Putamen (tissue), 1 donor: Measurements from ENCODE around the gene SKP2.
"Not testable (repeated sequence)": the region's sequence is repeated elsewhere in the genome, so short reads cannot be mapped to it uniquely, and the experiment has no call there.

Source experiments
- DNase-seq: peaks from one replicate; pipeline ENCODE4 v3.0.0-alpha.2; 2016; ENCODE audit warnings: low spot score

The SKP2 gene

DNA sequence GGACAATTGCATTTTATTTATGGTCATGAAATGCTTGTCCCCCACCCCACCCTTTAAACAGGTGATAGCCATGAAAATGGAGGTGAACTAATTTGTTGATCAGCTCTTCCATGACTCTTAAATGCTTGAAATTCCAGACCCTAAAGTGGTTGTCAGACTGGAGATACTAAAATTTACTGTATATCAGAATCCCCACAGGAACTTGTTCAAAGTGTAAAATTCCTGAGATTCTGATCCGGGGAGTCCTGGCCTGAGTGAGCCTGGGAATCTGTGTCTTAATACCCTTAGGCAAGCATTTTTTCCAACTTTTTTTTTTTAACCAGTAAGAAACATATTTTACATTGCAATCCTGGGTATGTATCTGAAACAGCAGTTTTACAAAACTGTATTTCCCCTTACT, 4.7 kb downstream of the SKP2 start:
- DNase-seq, result no peak

GRCh38 chr5:36158144-36158543, 6.2 kb downstream of the SKP2 start:
- no peak for DNase-seq

DNA sequence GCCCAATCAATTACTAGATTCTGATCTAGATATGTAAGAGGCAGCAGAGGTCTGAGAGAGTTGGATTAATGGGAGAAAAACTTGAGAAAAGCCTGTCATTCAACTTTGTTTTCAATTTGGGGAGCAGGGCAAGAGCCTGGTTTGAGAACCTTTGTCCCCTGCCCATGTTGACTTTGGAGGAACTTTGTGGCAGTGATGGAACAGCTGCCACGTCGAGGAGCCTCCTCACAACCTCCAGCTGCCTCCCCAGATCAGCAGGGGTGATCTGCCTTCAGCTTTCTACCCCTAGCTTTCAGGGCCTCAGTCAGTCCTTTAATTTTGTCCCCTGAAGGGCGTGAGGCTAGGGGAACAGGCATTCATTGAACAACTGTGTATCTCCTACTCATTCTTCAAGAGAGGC, 8.7 kb downstream of the SKP2 start:
- DNase-seq, result no peak

DNA sequence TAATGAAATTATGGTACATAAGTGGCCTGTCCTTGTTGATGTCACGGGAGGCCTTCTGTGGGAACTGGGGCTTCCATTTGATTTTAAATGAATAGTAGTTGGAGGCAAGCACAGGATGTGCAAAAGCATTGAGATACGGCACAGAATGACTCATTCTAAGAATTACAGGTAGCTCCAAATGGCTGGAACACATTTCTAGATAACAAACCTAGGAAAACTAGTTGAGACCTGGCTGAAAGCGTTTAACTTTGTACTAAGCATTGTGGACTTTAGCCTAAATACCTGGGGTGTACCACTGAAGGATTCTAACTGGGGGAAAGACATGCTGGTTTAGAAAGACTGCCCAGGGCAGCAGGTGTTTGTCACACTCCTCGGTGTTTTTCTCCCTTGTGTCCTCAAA, 9.4 kb downstream of the SKP2 start:
- no peak for DNase-seq

- DNase-seq, result peak; percentile 69
These were observed 11.0 kb downstream of the SKP2 start for GRCh38 chr5:36162810-36163486.

- DNase-seq, result no peak
These were observed 12.6 kb downstream of the SKP2 start for GRCh38 chr5:36164461-36164860.

- DNase-seq, result no peak
These were observed 16.8 kb downstream of the SKP2 start for GRCh38 chr5:36168737-36169136.

DNA sequence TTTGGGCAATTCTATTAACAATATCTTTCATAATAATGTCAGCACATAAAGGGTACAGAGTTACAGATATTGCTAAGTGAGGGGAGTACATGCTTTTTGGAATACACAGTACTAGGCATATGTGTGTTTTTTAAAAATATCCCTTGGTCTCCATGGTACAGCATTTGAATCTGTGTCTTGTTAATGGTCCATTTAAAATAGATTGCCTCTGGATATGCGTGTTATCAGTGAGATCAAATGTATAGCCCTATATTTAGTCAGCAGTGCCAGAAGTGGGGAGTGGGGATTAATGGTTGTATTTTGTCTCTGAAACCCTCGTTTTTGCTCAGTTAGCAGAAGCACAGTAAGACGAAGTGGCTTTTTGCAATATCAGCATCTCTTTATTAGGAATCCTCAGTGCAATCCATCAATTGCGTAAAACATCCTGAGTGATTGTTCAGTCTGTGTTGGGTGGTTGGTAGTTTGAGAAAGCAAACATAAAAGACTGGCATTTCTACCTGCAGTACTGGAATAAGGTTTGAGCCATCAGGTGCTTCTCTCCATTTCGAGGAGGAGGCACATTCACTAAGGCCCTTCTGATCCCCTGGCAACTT, 19.0 kb downstream of the SKP2 start:
- no peak for DNase-seq

DNA sequence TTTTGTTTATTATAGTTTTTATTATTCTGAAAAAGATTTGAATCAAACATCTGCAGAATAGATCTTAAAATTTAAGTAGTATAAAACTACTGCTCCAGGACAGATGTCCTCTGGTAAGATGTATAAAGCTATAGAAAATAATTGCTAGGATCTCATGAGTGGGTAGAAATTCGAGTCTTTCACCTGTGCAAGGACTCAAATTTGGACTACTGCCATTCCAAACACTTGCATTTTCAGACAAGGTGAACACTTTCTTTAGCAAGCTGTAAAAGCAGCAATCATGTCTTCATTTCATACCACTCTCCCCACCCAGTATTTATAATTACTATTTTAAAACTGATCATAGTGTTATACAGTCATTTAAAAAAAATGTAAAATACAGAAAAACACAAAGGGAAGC, 20.7 kb downstream of the SKP2 start:
- no peak for DNase-seq

DNA sequence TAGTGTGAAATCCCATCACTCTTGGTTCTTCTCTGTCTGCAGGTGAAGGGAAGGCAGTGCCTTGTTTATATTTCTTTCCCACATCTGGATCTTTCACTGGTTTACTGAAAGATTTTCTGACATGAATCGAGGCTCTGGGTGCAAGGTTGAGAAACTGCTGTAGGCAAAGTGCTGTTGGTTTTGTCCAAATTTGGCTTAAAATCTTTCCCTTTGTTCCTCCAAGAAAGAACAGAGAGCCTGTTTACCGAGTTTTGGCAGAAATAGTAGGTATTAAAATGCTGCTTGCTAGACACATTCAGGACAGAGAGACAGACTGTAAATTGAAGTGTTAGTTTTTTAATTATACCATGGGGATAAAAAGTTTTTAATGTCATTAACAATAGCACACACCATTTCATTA, 21.5 kb downstream of the SKP2 start:
- peak; percentile 32 for DNase-seq

- DNase-seq, result no peak
These were observed 22.2 kb downstream of the SKP2 start for GRCh38 chr5:36174119-36174518.

DNA sequence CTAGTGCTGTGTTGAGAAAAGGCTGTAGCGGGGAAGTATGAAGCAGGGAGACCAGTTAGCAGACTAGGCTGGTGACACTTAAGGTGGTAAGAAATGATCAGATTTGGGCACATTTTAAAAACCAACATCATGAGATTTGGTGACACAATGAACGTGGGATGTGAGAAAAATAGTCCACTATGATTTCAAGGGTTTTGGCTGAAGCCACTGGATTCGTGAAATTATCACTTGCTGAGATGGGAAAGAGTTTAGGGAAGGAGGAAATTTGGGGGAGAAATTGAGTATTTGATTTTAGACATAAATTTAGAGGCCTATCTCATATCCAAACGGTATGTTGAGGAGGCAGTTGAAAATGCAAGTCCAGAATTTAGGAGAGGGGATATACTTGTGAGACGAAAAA, 23.1 kb downstream of the SKP2 start:
- DNase-seq, result no peak

DNA sequence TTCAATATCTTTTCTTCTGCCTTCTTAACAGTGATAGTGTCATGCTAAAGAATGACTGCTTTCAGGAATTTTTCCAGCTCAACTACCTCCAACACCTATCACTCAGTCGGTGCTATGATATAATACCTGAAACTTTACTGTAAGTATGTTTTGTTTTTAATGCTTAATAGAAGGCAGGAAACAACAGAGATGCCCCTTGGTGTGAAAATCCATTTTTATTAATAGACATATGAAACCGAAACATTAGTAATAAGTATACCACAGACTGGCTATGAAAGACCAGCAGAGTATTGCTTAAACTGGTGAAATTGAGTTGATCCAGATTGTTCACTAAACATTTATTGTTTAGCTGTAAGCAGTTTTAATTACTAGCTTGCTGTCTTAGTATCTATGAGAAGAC, 25.2 kb downstream of the SKP2 start:
- no peak for DNase-seq

- DNase-seq, result peak; percentile 34
These were observed 26.0 kb downstream of the SKP2 start for GRCh38 chr5:36177715-36178523.

DNA sequence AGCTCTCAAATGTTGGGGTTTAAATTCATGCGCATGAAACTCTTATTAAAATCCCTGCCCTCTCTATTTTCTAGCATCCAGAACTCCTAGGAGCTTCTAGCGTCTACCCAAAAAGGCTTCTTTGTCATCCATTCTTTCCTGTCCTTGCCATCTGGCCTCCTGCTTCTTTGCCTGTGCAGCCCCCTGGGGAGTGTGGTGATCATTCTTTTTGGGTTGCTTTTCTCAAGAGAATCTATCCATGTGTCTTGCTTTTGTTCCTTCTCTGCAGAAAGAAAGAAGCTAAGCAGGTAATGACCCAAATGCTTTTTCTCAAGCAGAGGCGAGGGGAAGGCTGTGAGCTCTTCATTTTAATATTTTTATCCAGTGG, 26.6 kb downstream of the SKP2 start:
- DNase-seq, result no peak

DNA sequence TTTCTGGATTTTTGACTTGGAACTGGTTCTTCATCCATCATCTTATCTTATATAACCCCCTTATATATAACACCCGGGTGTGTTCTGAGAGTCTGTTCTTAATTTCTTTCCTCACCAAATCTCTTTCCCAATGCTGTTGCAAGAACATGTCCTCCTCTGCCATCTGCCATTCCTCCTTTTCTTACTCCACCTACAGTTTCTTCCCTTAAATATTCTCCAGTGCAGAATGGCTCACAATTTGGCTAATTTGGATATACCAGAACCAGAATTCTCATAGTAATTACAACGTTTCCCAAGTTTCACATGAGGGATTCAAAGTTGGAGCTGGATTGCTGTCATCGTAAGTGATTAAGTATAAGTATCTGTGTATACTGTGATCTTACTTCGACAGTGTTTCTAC, 28.0 kb downstream of the SKP2 start:
- no peak for DNase-seq

DNA sequence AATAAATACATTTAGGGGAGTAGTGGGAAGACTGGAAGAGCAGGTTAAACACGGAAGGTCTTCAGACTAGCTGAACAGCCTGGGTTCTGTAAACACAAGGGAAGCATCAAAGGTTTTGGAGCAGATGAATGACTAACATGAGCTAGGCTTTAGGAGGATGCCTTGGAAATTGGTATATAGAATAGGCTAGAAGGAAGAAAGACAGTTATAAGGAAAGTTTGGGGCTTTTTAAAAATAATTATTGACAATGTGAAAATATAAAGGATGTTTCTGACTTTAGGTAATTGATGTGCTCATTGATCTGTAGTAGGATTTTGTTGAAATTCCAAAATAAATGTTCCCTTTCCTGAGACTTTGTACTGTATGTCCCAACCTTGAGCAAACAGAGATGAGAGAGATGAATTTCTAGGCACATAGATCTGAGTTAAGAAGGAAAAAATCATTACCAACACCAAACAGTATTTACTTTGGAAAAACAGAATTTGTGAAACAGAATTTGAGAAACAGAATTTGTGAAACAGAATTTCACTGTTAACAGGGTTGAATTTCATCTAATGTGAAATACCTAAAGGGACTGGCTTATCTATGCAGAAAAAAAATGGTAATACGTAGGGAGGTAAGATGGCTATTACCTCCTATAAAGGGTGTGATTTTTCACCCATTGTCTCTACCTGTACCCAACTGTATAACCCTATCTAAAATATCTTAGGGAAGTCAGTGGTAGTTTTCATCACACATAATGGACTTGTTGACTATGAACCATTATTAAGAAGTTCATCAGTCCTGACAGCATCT, 28.8 kb downstream of the SKP2 start:
- DNase-seq, result no peak

- no peak for DNase-seq
These were observed 29.9 kb downstream of the SKP2 start for GRCh38 chr5:36181774-36182173.

GRCh38 chr5:36184408-36184807, 32.5 kb downstream of the SKP2 start:
- DNase-seq, result not testable (repeated sequence)

DNA sequence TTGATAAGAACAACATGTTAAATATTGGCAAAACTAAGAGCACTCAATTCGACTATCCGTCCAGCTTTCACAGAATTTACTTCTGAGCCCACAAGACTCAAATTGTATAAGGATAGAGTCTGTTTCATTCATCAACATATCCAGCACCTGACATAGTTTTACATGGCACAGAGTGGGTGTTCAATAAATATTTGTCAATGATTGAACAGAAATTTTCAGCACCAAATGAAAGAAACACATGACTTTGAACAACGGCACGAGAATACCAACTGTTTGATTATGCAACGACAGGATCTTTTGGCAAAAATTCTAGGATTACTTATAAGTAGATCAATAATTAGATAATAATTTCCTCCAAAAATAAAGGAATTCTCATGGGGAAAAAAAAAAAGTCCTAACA, 41.8 kb downstream of the SKP2 start:
- DNase-seq, result no peak

DNA sequence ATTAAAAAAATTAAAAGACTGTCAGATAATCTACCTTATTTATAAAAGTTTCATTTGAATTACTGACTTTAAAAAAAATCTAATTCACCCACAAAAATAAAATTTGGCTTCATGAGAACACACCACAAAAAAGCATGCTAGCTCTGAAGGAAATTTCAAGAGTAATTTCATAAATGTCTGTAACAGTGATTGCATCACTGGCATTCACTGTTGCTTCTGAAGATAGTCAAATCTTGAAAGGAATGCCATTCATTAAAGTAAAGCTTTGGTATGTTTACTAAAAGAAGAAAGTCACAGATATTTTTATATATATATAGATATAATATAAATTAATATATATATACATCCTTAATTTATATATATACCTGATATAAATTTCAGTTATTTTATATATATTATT, 46.4 kb downstream of the SKP2 start:
- DNase-seq, result no peak

DNA sequence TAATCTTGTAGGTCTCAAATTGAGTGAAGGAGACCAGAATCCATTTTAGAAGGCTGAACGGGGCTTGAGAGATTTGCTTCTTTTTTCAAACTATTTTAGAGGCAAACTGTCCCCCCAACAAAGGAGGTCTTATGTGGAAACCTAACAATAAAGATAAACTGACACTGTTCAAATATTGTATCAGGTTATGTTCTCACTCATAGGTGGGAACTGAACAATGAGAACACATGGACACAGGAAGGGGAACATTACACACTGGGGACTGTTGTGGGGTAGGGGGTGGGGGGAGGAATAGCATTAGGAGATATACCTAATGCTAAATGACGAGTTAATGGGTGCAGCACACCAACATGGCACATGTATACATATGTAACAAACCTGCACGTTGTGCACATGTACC, 46.9 kb downstream of the SKP2 start:
- not testable (repeated sequence) for DNase-seq

DNA sequence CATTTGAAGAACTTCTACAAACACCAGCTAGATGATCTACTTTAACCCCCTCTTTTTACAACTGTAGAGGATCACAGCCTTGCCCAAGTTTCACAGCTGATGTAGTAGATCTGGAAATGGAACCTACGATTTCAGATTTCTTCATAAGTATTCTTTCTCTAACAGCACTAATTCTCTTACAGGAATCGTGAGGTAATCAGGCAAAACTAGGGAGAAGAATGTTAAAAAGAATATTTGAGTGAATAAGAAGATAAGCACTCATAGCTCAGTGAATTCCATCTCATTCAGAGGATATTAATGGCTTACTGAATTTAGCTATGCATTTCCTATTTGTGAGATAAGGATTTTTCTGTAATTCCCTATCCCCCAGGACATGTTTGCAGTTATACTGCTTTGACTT, 47.7 kb downstream of the SKP2 start:
- DNase-seq, result no peak
